GM18499 (cell line): ENCODE results near the gene UGT2A3.

Experiments used
- ATAC-seq: cut with Tn5 transposase; IDR thresholded peaks from one replicate; pipeline ENCODE4 v1.9.1; 2021; ENCODE audit warnings: moderate number of reproducible peaks; ENCODE audit not compliant: insufficient read depth, unreplicated experiment

UGT2A3 gene

DNA sequence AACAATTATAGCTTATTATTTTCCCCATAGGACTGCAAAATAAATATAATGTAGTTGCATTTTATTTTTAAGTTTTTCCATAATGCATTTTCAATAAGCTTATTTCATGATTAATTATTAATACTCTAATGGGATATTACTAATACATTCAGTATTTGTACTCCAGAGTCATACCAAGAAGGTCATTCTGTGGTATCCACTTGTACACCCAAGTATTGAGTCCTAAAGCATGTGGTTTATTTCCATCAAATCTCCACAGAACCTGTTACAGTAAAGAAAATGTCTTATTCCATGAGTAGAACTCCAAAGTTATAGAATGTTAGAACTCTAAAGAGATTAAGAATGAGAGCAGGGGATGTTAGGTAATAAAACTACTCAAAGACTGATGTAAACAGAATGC is 30.6 kb downstream of the UGT2A3 start:
- ATAC-seq: no peak

DNA sequence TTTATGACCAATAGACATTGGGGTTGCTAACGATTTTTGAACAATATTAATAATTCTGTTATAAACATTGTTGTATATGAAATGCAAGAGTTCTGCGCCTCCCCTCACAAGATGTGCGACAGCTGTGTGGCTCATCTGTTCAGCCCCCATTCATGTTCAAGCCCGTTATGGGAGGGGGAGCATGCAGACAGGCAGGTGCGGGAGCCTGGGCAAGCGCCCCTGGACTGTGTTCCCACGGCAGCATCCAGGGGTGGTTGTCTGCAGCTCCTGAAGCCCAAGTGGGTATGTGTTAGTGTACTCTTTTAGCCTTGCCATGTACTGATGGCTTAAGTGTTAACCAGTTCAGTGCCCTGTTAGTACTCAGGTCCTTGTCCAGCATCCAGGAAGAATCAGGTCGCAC is 34.6 kb downstream of the UGT2A3 start:
- no peak for ATAC-seq

DNA sequence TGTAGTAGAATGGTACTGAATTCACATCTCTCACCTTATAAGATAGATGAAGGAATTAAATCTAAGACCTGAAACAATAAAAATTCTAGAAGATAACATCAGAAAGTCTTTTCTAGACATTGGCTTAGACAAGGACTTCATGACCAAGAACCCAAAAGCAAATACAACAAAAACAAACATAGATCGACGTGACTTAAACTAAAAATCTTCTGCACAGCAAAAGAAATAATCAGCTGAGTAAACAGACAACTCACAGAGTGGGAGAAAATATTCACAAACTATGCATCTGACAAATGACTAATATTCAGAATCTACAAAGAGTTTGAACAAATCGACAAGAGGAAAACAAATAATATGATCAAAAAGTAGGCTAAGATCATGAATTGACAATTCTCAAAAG is 38.8 kb downstream of the UGT2A3 start:
- ATAC-seq: no peak

DNA sequence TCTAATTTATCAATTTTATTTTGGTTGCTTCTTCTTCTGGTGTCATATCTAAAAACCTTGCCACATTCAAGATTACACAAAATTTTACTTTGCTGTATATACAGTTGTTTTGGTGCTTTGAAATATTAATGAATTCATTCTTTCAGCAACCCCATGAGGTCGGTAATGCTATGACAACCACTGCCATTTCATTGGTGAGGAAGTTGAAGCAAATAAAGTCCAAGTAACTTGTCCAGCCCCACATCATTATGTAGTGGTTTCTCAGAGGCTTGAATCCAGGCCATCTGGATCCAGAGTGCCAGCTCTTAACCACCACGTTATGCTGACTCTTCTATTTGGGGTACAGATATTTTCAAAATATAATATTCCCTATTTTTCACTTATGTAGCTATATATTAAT is 42.2 kb downstream of the UGT2A3 start:
- no peak for ATAC-seq

DNA sequence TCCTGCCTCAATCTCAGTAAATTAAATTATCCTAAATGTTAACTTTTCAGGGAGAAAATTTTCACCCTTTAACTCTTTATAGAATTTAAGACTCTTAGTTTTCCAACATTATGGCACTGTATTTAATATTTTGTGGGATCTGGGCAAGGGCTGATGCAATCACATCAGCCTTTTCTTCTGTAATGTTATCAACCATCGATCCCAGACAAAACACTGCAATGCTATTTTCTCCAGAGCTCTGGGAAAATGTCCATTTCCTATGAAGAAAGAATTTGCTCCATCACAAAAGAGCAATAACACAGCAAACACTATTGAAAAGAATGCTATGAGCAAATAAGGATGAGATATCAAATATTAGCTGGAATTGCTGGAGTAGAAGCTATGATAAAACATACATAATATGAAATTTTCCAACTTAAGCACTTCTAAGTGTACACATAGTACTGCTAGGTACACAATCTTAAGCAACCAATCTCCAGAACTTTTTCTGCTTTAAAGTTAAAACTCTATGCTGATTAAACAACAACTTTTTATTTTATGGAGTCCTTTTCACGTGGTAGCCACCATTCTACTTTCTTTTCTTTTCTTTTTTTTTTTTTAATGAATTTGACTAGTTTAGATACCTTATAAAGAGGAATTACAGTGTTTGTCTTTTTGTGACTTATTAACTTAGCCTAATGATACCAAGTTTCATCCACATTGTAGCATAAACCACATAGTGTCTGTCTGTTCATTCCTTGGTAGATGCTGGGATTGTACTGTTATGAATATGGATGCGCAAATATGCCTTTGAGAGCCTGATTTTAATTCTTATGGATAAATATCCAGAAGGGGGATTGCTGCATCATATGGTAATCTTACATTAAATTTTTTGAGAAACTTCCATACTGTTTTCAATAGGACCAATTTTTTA is 43.6 kb downstream of the UGT2A3 start:
- no peak for ATAC-seq

DNA sequence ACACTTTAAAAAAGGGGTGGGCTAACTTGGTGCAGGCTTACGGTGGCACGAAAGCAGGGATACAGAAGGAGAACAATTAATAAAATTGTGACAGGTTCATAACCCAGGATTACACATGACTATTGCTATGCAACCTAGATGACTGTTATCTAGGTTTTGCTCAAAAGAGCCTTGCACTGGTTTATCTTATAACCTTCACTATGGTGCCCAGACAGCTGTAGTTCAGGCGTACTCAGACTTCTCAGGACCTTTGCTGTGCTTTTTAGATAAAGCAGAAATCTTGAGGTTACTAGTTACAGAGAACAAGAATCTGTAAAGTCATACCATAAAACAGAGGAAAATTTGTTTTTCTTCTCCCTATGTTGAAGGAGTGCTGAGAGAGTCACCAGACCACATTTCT is 44.4 kb downstream of the UGT2A3 start:
- no peak for ATAC-seq

DNA sequence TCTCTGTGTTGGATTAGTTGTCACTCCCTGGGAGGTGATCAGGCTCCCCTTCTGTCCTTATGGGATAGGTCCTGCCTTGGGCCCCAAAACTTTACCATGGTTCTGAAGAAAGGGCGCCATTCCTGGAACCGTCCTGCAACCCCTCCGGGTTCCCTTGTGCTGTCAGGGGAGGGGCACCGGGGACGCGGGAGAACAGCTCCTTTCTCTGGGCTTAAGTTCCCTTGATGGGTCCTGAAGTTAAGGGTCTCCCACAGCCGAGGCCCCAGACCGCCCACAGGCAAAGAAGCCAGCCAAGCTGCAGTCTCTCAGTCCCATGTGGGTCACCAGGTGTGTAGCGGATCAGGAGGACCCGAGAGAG is 44.8 kb downstream of the UGT2A3 start:
- no peak for ATAC-seq

DNA sequence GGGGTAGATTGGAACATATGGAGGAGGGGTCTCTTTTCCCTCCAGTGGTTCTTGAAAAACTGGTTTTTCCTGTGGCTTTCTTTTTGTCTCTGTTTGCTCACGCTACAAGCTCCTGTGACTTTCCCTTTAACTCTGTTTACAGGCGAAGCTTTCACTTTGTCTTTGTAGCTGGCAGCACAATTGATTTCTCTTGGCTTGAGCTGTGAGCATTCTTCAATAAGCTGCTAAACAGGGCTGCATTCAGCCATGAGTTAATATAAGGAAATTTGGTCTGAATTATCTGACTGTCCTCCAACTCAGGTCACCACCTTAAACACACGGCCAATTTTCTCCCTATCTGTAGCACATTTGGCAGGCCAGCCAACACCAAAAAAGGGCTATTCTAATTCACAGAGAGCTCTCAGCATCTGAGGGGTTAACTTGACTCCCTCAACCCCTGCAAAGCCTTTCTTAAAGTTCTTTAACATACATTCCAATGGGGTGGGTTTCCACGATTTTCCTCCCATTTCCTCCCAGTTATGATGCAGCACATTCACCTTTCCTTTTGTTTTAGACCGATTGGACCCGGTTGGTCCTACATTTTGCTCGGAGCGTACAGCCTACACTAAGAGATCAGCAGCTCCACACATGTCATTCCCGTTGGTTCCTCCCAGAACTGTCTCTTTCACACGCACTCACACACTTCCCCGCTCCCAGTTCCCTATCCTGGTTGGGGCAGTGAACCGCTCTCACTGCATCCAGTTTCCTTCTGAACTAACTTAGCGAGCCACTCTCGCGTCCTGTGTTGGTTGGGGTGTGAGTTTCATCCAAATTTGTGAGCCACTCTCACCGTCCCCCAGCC is 45.4 kb downstream of the UGT2A3 start:
- no peak for ATAC-seq

DNA sequence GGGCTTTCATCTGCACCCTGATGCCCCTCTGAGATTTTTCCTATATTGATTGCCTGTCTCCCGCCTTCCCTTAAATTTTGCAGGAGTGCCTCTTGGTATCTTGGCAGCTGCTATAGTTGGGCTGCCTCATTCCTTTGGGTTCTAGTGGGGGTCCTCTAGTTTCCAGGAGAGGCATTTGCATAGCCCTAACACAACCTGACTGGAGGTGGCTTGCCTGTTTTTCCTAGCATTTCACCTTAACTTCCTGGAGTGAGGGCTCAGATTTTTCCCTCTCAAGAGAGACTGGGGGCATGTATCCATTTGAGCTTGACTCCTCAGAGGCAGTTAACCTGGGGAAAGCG is 46.0 kb downstream of the UGT2A3 start:
- ATAC-seq: no peak

DNA sequence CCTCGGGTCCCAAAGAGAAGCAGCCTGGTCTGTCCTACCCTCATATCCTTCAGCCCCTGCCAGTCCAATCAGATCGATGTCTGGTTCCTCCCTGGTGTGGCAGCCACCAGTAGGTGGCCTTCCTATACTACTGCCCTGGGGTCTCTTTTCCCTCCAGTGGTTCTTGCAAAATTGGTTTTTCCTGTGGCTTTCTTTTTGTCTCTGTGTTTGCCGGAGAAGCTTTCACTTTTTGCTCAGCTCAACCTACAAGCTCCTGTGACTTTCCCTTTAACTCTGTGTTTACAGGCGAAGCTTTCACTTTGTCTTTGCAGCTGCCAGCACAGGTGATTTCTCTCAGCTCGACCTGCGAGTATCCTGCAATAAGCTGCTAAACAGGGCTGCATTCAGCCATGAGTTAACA is 46.8 kb downstream of the UGT2A3 start:
- no peak for ATAC-seq

DNA sequence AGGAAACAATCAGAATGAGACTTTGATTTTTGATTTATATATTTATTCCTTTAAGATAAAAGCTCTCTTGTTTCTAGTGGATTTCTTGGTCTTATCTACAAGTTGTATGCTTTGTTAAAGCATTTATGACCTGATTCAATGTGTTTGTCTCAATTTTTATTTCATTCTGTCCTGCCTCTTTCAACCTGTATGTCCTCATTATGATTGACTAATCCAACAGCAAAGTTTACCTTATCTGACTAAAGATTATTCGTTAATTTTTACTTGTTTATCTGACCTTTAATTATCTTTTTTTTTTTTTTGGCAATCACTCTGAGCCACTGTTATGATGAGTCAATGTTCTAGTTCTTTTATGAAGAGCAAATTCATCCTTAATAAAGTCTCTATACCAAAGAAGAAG is 54.9 kb downstream of the UGT2A3 start:
- no peak for ATAC-seq

DNA sequence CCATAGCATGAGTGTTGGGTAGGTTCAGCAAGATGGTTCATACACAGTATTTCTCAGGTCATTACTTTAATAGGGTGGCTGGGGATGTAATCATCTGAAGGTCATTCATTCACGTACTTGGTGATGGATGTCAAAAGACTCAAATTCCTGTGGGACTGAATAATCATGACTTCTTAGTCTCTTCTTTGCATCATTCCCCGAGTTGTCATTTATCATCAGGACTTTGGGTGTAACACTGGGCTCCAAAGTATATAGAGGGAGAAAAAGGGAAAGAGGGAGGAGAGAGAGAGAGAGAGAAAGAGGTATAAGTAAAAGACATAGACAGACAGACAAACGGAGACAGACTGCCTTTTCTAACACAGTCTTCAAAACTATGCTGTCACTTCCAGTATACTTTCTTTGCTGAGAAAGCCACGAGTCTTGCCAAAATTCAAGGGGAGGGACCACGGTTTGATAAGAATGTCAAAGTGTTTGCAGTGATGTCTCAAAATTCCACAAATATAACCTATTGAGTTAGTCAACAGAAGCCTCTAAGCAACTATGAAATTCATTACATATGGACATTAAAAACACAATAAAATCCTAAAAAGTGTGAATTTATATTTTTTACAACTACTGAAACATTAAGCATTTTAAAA is 55.9 kb downstream of the UGT2A3 start:
- no peak for ATAC-seq

DNA sequence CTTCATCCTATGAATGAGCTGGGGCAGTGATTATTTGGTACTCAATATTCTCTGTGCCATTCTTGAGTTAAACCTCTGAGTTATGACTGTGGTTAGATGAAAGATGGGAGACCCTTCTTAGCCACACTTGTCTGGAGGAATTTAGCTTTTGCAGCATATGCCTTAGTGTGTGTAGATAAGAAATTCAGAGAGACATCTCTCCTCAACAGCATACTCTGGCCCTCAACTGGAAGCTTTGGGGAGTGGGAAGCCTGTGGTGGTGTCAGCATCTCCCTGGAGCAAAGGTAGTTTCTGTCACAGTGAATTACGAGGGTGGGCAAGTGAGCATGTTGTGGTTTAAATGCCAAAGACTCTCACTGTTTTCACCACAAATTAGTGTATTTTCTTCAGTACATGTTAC is 58.7 kb downstream of the UGT2A3 start:
- no peak for ATAC-seq

DNA sequence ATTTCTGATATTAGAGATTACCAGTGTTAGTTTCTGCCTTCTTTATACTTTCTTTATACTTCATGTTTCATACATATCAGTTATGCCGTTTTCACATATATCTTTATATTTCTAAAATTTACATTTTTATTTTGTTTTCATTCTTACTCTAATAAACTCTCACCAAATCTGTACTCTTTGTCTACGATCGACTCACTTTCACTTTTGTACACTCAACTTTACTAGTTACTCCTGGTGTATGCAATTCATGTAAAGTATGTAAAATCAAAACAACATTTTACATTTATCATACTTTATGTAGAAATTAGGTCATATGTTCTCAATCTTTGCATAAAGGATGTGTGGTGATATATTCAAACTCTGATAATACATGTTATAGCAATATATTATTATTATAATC is 59.9 kb downstream of the UGT2A3 start:
- ATAC-seq: no peak

DNA sequence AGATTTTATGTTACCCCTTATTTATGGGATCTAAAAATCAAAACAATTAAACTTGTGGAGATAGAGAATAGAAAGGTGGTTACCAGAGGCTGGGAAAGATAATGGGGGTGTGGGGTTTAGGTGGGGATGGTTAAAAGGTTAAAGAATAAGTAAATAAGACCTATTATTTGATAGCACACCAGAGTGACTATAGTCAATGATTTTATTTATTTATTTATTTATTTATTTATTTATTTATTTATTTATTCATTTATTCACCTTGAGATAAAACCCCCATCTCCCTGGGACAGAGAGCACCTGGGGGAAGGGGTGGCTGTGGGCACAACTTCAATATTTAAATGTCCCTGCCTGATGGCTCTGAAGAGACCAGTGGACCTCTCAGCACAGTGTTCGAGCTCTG is 66.1 kb downstream of the UGT2A3 start:
- no peak for ATAC-seq

DNA sequence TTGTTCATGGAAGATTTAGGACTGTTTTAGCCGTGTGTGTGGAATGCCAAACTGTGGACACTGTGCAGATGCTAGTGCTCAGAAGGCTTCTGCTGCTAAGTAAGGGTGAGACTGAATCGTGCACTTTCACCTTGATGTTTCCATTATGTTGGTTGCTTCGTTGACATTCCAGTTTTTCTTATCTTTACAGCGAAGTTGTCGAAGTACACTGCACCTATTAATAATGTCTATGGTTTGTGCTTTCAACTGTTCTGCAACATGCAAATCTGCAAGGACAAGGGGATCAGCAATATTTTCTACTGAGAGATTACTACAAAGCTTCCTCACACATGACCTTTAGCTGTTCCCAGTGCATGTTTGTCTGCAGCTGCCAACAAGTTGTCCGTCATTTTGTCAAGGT is 67.7 kb downstream of the UGT2A3 start:
- ATAC-seq: no peak
